ENCODE results near the gene DNAI2.
A peak's percentile ranks its signal among the peaks of the same experiment; 100 is the strongest.

Gene DNAI2

DNA sequence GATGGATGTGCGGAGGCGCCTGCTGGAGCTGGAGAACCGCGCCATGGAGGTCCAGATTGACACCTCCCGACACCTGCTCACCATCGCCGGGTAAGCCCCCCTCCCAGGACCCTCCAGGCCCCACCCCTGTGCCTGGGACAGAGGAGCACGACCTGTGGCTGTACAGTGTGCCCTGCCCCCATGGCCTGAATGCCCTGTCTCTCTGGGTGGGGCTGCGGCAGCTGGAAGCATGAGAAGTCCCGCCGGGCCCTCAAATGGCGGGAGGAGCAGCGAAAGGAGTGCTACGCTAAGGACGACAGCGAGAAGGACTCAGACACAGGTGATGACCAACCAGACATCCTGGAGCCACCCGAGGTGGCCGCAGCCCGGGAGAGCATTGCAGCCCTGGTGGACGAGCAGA lies 76.5 kb downstream of the DNAI2 start (continued):
- no peak for TF ChIP-seq BACH2 (CRISPR knock-in tag; IDR thresholded peaks at IDR 0.05; ENCODE audit: borderline replicate concordance)
- no peak for TF ChIP-seq ARNTL (CRISPR knock-in tag; IDR thresholded peaks at IDR 0.05; ENCODE audit: borderline replicate concordance, low read depth)

DNA sequence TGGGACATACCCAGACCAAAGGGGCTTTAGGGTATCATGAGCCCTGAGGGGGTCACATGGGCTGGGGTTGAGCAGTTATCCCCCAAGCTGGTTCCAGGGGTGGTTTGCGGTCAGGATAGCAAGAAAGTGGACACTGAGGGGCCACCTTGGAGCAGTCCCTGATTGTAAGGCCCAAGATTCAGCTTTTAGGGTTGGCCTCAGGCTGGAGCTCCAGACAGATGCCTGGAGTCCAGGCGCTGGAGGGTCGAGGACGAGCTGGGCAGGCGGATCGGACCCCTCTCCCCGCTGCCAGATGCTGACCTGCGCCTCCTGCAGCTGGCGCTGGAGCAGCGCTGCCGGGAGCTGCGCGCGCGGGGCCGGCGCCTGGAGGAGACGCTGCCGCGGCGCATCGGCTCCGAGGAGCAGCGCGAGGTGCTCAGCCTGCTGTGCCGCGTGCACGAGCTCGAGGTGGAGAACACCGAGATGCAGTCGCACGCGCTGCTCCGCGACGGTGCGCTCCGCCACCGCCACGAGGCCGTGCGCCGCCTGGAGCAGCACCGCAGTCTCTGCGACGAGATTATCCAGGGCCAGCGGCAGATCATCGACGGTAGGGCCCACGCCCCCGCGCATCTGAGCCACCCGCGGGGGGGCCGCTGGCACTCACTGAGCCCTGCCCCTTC lies 77.6 kb downstream of the DNAI2 start:
- no peak; the same call in 2 of the 3 replicates for ATAC-seq
- TF ChIP-seq TOX (CRISPR knock-in tag; IDR thresholded peaks at IDR 0.05; ENCODE audit: borderline replicate concordance) (no peak), OSR1 (CRISPR knock-in tag; IDR thresholded peaks at IDR 0.05) (no peak), BACH2 (CRISPR knock-in tag; IDR thresholded peaks at IDR 0.05; ENCODE audit: borderline replicate concordance) (no peak), ZNF8 (CRISPR knock-in tag; IDR thresholded peaks at IDR 0.05) (no peak)
- TF ChIP-seq, protein P1, sequence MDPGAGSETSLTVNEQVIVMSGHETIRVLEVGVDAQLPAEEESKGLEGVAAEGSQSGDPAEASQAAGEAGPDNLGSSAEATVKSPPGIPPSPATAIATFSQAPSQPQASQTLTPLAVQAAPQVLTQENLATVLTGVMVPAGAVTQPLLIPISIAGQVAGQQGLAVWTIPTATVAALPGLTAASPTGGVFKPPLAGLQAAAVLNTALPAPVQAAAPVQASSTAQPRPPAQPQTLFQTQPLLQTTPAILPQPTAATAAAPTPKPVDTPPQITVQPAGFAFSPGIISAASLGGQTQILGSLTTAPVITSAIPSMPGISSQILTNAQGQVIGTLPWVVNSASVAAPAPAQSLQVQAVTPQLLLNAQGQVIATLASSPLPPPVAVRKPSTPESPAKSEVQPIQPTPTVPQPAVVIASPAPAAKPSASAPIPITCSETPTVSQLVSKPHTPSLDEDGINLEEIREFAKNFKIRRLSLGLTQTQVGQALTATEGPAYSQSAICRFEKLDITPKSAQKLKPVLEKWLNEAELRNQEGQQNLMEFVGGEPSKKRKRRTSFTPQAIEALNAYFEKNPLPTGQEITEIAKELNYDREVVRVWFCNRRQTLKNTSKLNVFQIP (CRISPR knock-in tag; IDR thresholded peaks at IDR 0.05; ENCODE audit: borderline replicate concordance, low read depth) = no peak

DNA sequence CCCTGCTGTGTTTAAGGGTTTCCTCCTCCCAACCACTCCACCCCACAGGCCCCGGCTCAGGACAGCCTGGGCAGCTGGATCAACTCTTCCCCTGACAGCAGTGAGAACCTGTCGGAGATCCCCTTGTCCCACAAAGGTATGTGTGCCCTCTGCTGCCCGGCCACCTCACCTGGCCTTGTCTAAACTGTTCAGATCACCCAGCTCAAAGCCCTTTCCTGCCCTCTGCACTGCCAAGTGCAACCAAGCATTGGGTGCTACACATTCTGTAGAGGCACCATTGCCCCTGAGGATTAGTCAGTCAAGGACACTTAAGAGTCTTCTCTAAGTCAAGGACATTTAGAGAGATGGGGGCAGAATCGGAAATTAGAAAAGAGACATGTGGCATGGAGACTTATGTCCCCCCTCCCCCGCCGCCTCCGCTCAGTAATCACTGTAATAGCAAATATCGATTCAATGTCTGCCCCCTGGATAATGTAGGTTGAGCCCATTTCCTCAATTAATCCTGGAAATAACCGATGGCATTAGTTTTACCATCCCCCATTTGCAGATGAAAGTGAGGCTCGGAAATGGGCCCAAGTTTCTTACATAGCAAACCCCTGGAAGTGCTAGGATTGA lies 79.5 kb downstream of the DNAI2 start:
- TF ChIP-seq ZC3H10 (CRISPR knock-in tag; IDR thresholded peaks at IDR 0.05) = no peak
- TF ChIP-seq, protein P2, sequence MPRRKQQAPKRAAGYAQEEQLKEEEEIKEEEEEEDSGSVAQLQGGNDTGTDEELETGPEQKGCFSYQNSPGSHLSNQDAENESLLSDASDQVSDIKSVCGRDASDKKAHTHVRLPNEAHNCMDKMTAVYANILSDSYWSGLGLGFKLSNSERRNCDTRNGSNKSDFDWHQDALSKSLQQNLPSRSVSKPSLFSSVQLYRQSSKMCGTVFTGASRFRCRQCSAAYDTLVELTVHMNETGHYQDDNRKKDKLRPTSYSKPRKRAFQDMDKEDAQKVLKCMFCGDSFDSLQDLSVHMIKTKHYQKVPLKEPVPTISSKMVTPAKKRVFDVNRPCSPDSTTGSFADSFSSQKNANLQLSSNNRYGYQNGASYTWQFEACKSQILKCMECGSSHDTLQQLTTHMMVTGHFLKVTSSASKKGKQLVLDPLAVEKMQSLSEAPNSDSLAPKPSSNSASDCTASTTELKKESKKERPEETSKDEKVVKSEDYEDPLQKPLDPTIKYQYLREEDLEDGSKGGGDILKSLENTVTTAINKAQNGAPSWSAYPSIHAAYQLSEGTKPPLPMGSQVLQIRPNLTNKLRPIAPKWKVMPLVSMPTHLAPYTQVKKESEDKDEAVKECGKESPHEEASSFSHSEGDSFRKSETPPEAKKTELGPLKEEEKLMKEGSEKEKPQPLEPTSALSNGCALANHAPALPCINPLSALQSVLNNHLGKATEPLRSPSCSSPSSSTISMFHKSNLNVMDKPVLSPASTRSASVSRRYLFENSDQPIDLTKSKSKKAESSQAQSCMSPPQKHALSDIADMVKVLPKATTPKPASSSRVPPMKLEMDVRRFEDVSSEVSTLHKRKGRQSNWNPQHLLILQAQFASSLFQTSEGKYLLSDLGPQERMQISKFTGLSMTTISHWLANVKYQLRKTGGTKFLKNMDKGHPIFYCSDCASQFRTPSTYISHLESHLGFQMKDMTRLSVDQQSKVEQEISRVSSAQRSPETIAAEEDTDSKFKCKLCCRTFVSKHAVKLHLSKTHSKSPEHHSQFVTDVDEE (CRISPR knock-in tag; IDR thresholded peaks at IDR 0.05) = no peak

DNA sequence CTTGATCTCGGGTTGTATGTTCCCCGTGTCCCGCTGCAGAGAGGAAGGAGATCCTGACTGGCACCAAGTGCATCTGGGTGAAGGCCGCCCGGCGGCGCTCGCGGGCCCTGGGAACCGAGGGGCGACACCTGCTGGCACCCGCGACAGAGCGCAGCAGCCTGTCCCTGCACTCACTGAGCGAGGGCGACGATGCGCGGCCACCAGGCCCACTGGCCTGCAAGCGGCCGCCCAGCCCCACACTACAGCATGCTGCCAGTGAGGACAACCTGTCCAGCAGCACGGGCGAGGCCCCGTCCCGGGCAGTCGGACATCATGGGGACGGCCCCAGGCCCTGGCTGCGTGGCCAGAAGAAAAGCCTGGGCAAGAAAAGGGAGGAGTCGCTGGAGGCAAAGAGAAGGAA lies 80.1 kb downstream of the DNAI2 start:
- peak; percentile 31; the same call in 1 of the 3 replicates for ATAC-seq
- TF ChIP-seq ZFP3 (CRISPR knock-in tag; IDR thresholded peaks at IDR 0.05) (no peak), ISL1 (CRISPR knock-in tag; IDR thresholded peaks at IDR 0.05) (no peak), ZC3H10 (CRISPR knock-in tag; IDR thresholded peaks at IDR 0.05) (no peak), OSR1 (CRISPR knock-in tag; IDR thresholded peaks at IDR 0.05) (no peak), ZNF565 (CRISPR knock-in tag; conservative IDR thresholded peaks at IDR 0.05; ENCODE audit: low read depth) (no peak), ZFP30 (CRISPR knock-in tag; IDR thresholded peaks at IDR 0.05) (no peak), RARB (CRISPR knock-in tag; IDR thresholded peaks at IDR 0.05) (no peak), ZNF8 (CRISPR knock-in tag; IDR thresholded peaks at IDR 0.05) (no peak), ZNF70 (CRISPR knock-in tag; IDR thresholded peaks at IDR 0.05) (no peak), TOX (CRISPR knock-in tag; IDR thresholded peaks at IDR 0.05; ENCODE audit: borderline replicate concordance) (no peak), SNAI2 (CRISPR knock-in tag; IDR thresholded peaks at IDR 0.05) (no peak), BACH2 (CRISPR knock-in tag; IDR thresholded peaks at IDR 0.05; ENCODE audit: borderline replicate concordance) (no peak)
- TF ChIP-seq, protein P2 (CRISPR knock-in tag; IDR thresholded peaks at IDR 0.05) = no peak
- TF ChIP-seq, protein P3, sequence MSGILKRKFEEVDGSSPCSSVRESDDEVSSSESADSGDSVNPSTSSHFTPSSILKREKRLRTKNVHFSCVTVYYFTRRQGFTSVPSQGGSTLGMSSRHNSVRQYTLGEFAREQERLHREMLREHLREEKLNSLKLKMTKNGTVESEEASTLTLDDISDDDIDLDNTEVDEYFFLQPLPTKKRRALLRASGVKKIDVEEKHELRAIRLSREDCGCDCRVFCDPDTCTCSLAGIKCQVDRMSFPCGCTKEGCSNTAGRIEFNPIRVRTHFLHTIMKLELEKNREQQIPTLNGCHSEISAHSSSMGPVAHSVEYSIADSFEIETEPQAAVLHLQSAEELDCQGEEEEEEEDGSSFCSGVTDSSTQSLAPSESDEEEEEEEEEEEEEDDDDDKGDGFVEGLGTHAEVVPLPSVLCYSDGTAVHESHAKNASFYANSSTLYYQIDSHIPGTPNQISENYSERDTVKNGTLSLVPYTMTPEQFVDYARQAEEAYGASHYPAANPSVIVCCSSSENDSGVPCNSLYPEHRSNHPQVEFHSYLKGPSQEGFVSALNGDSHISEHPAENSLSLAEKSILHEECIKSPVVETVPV (CRISPR knock-in tag; IDR thresholded peaks at IDR 0.05) = no peak
- TF ChIP-seq, protein P1 (CRISPR knock-in tag; IDR thresholded peaks at IDR 0.05; ENCODE audit: borderline replicate concordance, low read depth) = no peak
- TF ChIP-seq, protein P4, sequence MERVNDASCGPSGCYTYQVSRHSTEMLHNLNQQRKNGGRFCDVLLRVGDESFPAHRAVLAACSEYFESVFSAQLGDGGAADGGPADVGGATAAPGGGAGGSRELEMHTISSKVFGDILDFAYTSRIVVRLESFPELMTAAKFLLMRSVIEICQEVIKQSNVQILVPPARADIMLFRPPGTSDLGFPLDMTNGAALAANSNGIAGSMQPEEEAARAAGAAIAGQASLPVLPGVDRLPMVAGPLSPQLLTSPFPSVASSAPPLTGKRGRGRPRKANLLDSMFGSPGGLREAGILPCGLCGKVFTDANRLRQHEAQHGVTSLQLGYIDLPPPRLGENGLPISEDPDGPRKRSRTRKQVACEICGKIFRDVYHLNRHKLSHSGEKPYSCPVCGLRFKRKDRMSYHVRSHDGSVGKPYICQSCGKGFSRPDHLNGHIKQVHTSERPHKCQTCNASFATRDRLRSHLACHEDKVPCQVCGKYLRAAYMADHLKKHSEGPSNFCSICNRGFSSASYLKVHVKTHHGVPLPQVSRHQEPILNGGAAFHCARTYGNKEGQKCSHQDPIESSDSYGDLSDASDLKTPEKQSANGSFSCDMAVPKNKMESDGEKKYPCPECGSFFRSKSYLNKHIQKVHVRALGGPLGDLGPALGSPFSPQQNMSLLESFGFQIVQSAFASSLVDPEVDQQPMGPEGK (CRISPR knock-in tag; IDR thresholded peaks at IDR 0.05; ENCODE audit: borderline replicate concordance) = no peak
- TF ChIP-seq, protein P5, sequence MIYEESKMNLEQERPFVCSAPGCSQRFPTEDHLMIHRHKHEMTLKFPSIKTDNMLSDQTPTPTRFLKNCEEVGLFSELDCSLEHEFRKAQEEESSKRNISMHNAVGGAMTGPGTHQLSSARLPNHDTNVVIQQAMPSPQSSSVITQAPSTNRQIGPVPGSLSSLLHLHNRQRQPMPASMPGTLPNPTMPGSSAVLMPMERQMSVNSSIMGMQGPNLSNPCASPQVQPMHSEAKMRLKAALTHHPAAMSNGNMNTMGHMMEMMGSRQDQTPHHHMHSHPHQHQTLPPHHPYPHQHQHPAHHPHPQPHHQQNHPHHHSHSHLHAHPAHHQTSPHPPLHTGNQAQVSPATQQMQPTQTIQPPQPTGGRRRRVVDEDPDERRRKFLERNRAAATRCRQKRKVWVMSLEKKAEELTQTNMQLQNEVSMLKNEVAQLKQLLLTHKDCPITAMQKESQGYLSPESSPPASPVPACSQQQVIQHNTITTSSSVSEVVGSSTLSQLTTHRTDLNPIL (CRISPR knock-in tag; IDR thresholded peaks at IDR 0.05; ENCODE audit: low read depth) = no peak

More for the DNA sequence above, 79.5 kb downstream of the DNAI2 start:
- ATAC-seq = no peak

Data from SK-N-SH treated with all-trans-retinoic acid at 6 μM for 48 hours (cell line).